H1 (cell line): Measurements from ENCODE around the gene TMEM178B. TPM values are rescaled to one million over a fixed set of nuclear protein-coding genes. Genes with fewer than 3 reads are reported as not detected.

ENCODE experiments used
- CTCF ChIA-PET: fragments of 300-600 bp; sonication (Branson Sonifier 250); formaldehyde crosslinking; loops from one replicate; lab custom pipeline; 2021; ENCODE audit not compliant: partially characterized antibody; lab: Charles Lee
- POLR2A ChIA-PET: fragments of 300-600 bp; sonication (Branson Sonifier 250); formaldehyde crosslinking; loops from one replicate; lab custom pipeline; 2021; ENCODE audit warnings: inconsistent platforms; ENCODE audit not compliant: partially characterized antibody; lab: Charles Lee
- DNase-seq, 2 experiments: peaks; one replicate each; pipeline versions ENCODE4 v3.0.0 to v3.0.0-alpha.2; 2010 to 2022; ENCODE audit warnings: low spot score in 2 of 2, low read depth in 1 of 2, mixed read lengths in 1 of 2
- FAIRE-seq: peaks from 2 replicates; lab custom pipeline; 2011; peaks lifted over from hg19 to GRCh38; lab: Jason Lieb, UNC
- H2AFZ ChIP-seq: 2 replicates; pipeline ENCODE4 v1.8.1; 2012; ENCODE audit warnings: low read length, inconsistent platforms
- H2AK5ac ChIP-seq: 2 replicates; pipeline ENCODE4 v1.6.1; 2013; ENCODE audit warnings: low read depth, low read length
- H2BK120ac ChIP-seq: replicated peaks from 2 replicates; pipeline ENCODE3; 2013; ENCODE audit warnings: low read depth, low read length, inconsistent platforms
- H2BK12ac ChIP-seq: 2 replicates; pipeline ENCODE4 v1.6.1; 2013; ENCODE audit warnings: low read depth, low read length
- H2BK15ac ChIP-seq: 2 replicates; pipeline ENCODE4 v1.6.1; 2013; ENCODE audit warnings: low read length
- H2BK20ac ChIP-seq: 2 replicates; pipeline ENCODE4 v1.6.1; 2013; ENCODE audit warnings: low read length
- H2BK5ac ChIP-seq: 2 replicates; pipeline ENCODE4 v1.6.1; 2013; ENCODE audit warnings: low read depth, low read length
- H3K14ac ChIP-seq: 2 replicates; pipeline ENCODE4 v1.6.1; 2013; ENCODE audit warnings: inconsistent platforms; ENCODE audit not compliant: insufficient read length
- H3K18ac ChIP-seq: 2 replicates; pipeline ENCODE4 v1.6.1; 2013; ENCODE audit warnings: low read length; ENCODE audit errors: extremely low read depth
- H3K23ac ChIP-seq: 2 replicates; pipeline ENCODE4 v1.6.1; 2013; ENCODE audit warnings: inconsistent platforms; ENCODE audit not compliant: insufficient read length
- H3K23me2 ChIP-seq: 2 replicates; pipeline ENCODE4 v1.6.1; 2013; ENCODE audit warnings: low read depth, low read length
- H3K27ac ChIP-seq: 2 replicates; pipeline ENCODE4 v1.6.1; 2011; ENCODE audit warnings: low read depth, low read length, inconsistent platforms
- H3K27me3 ChIP-seq, 4 experiments: replicated peaks in 1 of 4; 1 replicate in 1 of 4; 2 replicates in 3 of 4; pipeline versions ENCODE4 v1.6.1 to v1.8.1; 2011 to 2013; ENCODE audit warnings: low read length in 3 of 4, mild to moderate bottlenecking in 3 of 4, inconsistent platforms in 2 of 4, mixed read lengths in 2 of 4, moderate library complexity in 1 of 4; ENCODE audit not compliant: control insufficient read depth in 3 of 4, insufficient read depth in 3 of 4; ENCODE audit errors: extremely low read depth in 1 of 4
- H3K36me3 ChIP-seq, 4 experiments: 2 replicates each; pipeline versions ENCODE4 v1.6.1 to v1.8.1; 2011 to 2013; ENCODE audit warnings: mild to moderate bottlenecking in 4 of 4, low read length in 3 of 4, moderate library complexity in 2 of 4, control low read depth in 1 of 4, inconsistent platforms in 1 of 4; ENCODE audit not compliant: insufficient read depth in 4 of 4, control insufficient read depth in 2 of 4
- H3K4ac ChIP-seq: replicated peaks from 2 replicates; pipeline ENCODE3; 2013; ENCODE audit warnings: low read length, low read depth, mixed read lengths, inconsistent platforms; ENCODE audit not compliant: insufficient read length
- H3K4me1 ChIP-seq, 4 experiments: replicated peaks in 1 of 4; 1 replicate in 1 of 4; 2 replicates in 3 of 4; pipeline versions ENCODE4 v1.6.1 to v1.8.1; 2011 to 2013; ENCODE audit warnings: low read length in 3 of 4, inconsistent platforms in 2 of 4, mixed read lengths in 1 of 4; ENCODE audit not compliant: insufficient read depth in 4 of 4, control insufficient read depth in 3 of 4
- H3K4me2 ChIP-seq, 2 experiments: 2 replicates each; pipeline versions ENCODE4 v1.6.1 to v1.8.1; 2011 to 2013; ENCODE audit warnings: low read depth in 2 of 2, low read length in 2 of 2, control low read depth in 1 of 2, inconsistent platforms in 1 of 2, mild to moderate bottlenecking in 1 of 2; ENCODE audit not compliant: insufficient read depth in 1 of 2
- H3K4me3 ChIP-seq, 4 experiments: fragments of 200-600, 300-600 bp in 1 of 4; sonication (generic), shearing (Covaris generic), sonication (Bioruptor Twin) in 1 of 4; 2 replicates each; pipeline versions ENCODE4 v1.5.1 to v1.8.1; 2011 to 2016; ENCODE audit warnings: low read length in 4 of 4, low read depth in 3 of 4, control low read depth in 2 of 4, inconsistent platforms in 2 of 4, mild to moderate bottlenecking in 2 of 4, mixed read lengths in 1 of 4, moderate library complexity in 1 of 4; ENCODE audit not compliant: insufficient read depth in 2 of 4; ENCODE audit errors: extremely low read depth in 1 of 4
- H3K56ac ChIP-seq: replicated peaks from 2 replicates; pipeline ENCODE3; 2013; ENCODE audit warnings: low read depth, mild to moderate bottlenecking, mixed read lengths, low read length, inconsistent platforms; ENCODE audit not compliant: insufficient read length
- H3K79me1 ChIP-seq: 2 replicates; pipeline ENCODE4 v1.6.1; 2013; ENCODE audit warnings: low read depth, low read length, control low read depth
- H3K79me2 ChIP-seq, 2 experiments: 2 replicates each; pipeline versions ENCODE4 v1.6.1 to v1.8.1; 2012 to 2013; ENCODE audit warnings: low read length in 2 of 2, mild to moderate bottlenecking in 2 of 2, inconsistent platforms in 1 of 2; ENCODE audit not compliant: insufficient read depth in 2 of 2, control insufficient read depth in 1 of 2
- H3K9ac ChIP-seq, 4 experiments: replicated peaks in 1 of 4; 1 replicate in 1 of 4; 2 replicates in 3 of 4; pipeline versions ENCODE4 v1.6.1 to v1.8.1; 2011 to 2013; ENCODE audit warnings: low read depth in 3 of 4, low read length in 3 of 4, control low read depth in 2 of 4, mild to moderate bottlenecking in 2 of 4, moderate library complexity in 2 of 4, inconsistent platforms in 1 of 4; ENCODE audit errors: extremely low read depth in 1 of 4
- H3K9me3 ChIP-seq, 2 experiments: 2 replicates each; pipeline versions ENCODE4 v1.6.1 to v1.8.1; 2012 to 2013; ENCODE audit warnings: mild to moderate bottlenecking in 2 of 2, moderate library complexity in 2 of 2, control low read depth in 1 of 2, inconsistent platforms in 1 of 2, low read depth in 1 of 2, low read length in 1 of 2, mixed read lengths in 1 of 2; ENCODE audit not compliant: insufficient read depth in 2 of 2
- H4K20me1 ChIP-seq, 2 experiments: replicated peaks in 1 of 2; 2 replicates each; pipeline versions ENCODE3 to v1.8.1; 2011 to 2013; ENCODE audit warnings: inconsistent platforms in 2 of 2, low read length in 2 of 2, mild to moderate bottlenecking in 1 of 2; ENCODE audit not compliant: insufficient read depth in 2 of 2, control insufficient read depth in 1 of 2
- H4K5ac ChIP-seq: 2 replicates; pipeline ENCODE4 v1.6.1; 2013; ENCODE audit warnings: low read length, low read depth, mixed read lengths, inconsistent platforms; ENCODE audit not compliant: insufficient read length
- H4K8ac ChIP-seq: 2 replicates; pipeline ENCODE4 v1.8.0; 2013; ENCODE audit warnings: mild to moderate bottlenecking, moderate library complexity, low read length, inconsistent platforms; ENCODE audit not compliant: insufficient read depth; ENCODE audit errors: extremely low read depth
- H4K91ac ChIP-seq: replicated peaks from 2 replicates; pipeline ENCODE3; 2013; ENCODE audit warnings: low read length, mixed read lengths, inconsistent platforms; ENCODE audit not compliant: insufficient read length
- CREB1 ChIP-seq: IDR thresholded peaks from 2 replicates; pipeline ENCODE4 v1.6.1; 2012; ENCODE audit warnings: inconsistent platforms
- NRF1 ChIP-seq: IDR thresholded peaks from 2 replicates; pipeline ENCODE4 v1.6.1; 2011; ENCODE audit warnings: mild to moderate bottlenecking, low read depth, low read length, improper control_type of control experiment
- RFX5 ChIP-seq: IDR thresholded peaks from 2 replicates; pipeline ENCODE4 v1.6.1; 2011; ENCODE audit warnings: low read depth, low read length, improper control_type of control experiment, borderline replicate concordance
- SUZ12 ChIP-seq: fragments of 200-600 bp; sonication (generic); IDR thresholded peaks from 2 replicates; pipeline ENCODE4 v1.6.1; 2012; ENCODE audit warnings: mild to moderate bottlenecking, inconsistent platforms, low read length, moderate library complexity, mixed read lengths
- TBP ChIP-seq: IDR thresholded peaks from 2 replicates; pipeline ENCODE4 v1.6.1; 2011; ENCODE audit warnings: low read depth, low read length, improper control_type of control experiment
- WGBS, 2 experiments: shearing (Covaris generic) in 1 of 2; methylation state at CpG; one replicate each; pipeline versions ENCODE4 v1.1.6 to v1.1.7; 2013 to 2015; ENCODE audit warnings: low lambda C conversion rate in 2 of 2, mixed read lengths in 2 of 2, inconsistent platforms in 1 of 2, low coverage in 1 of 2, missing lambda C conversion rate in 1 of 2; ENCODE audit not compliant: insufficient replicate concordance in 2 of 2, insufficient coverage in 1 of 2, insufficient read length in 1 of 2; ENCODE audit errors: extremely low coverage in 1 of 2, missing lambda C conversion rate in 1 of 2; 5-methylcytosine and 5-hydroxymethylcytosine counted together
- polyA plus RNA-seq, 7 experiments: library from polyadenylated mRNA; depleted of rRNA in 3 of 7; stranded (reverse) in 5 of 7; unstranded in 2 of 7; fragments of >200 nt in 5 of 7; fragments of 200-250 nt in 2 of 7; gene quantifications; 1 replicate in 5 of 7; 2 replicates in 1 of 7; 4 replicates in 1 of 7; pipeline versions ENCODE4 v1.2.1 to v1.2.3, GENCODE V29; 2011 to 2013; ENCODE audit warnings: missing spikeins in 2 of 7, mixed read lengths in 2 of 7
- total RNA-seq: library from RNA; stranded (reverse); fragmentation: NEBNext Ultra II Directional; extraction: Animal tissue kit (Norgen Biotek cat#: 25700); gene quantifications from 2 replicates; pipeline ENCODE4 v1.2.1, GENCODE V29; 2021

TMEM178B gene
- total and polyA plus RNA-seq, 2 of the 8 experiments (the other 6 are each of a cell fraction or from before 2014, with no cell fraction given) = 5.3 to 18.1 TPM

- no peak overlapping the region for H3K18ac ChIP-seq
- peaks cover 0 to 3% of the 10 kb centered on the region in 2 experiments; a peak in 1 of 4 replicates for H3K9me3 ChIP-seq
- ChIA-PET CTCF (interaction anchor here (0.7 to 1.3 kb wide), 2 partner anchors 102 to 145 kb away, joined by 3 to 4 read pairs; partner anchors contain the start of gene MRPS33), POLR2A (no interaction called here)
- H3K56ac ChIP-seq = no peak overlapping the region
- WGBS, 2 experiments = 95% methylated on average over 7 of the region's 7 CpGs; no CpG with 5 or more reads in 1 of the 2 experiments
- H3K4me1 ChIP-seq = no peaks in the 10 kb centered on the region; a peak in 1 of 7 replicates
- H4K8ac ChIP-seq = no peak overlapping the region
- no peak overlapping the region for H3K14ac ChIP-seq
- H3K23me2 ChIP-seq = peaks cover 2% of the 10 kb centered on the region; the same call in 1 of the 2 replicates
- no peak overlapping the region for H4K91ac ChIP-seq
- no peak overlapping the region for H2AFZ ChIP-seq
- no peak overlapping the region for H3K9ac ChIP-seq
- DNase-seq (no peak), FAIRE-seq (no peak)
- H3K27ac ChIP-seq = no peak overlapping the region
- H3K4ac ChIP-seq = no peak overlapping the region
- H2AK5ac ChIP-seq = no peak overlapping the region
- no peak overlapping the region for H4K5ac ChIP-seq
- H3K79me1 ChIP-seq = peaks cover 7% of the 10 kb centered on the region
- no peak overlapping the region for H2BK12ac ChIP-seq
- no peak overlapping the region for H2BK15ac ChIP-seq
- no peak overlapping the region for H3K4me3 ChIP-seq
- H2BK120ac ChIP-seq = no peak overlapping the region
- no peak overlapping the region for H3K23ac ChIP-seq
- H4K20me1 ChIP-seq = peaks cover 0 to 2% of the 10 kb centered on the region in 2 experiments
- 0 out of 2 replicates have a peak overlapping the region, but pooled peaks have one; percentile 61 for H2BK20ac ChIP-seq
- H2BK5ac ChIP-seq = peak overlapping the region; percentile 40; the same call in 1 of the 2 replicates
- no peaks in the 10 kb centered on the region for H3K79me2 ChIP-seq
- no peaks in the 10 kb centered on the region for H3K27me3 ChIP-seq
- no peaks in the 10 kb centered on the region for H3K36me3 ChIP-seq
- H3K4me2 ChIP-seq = no peak overlapping the region
- TF ChIP-seq RFX5 = no peak
- TF ChIP-seq SUZ12 = no peak
- no peak for TF ChIP-seq NRF1
- no peak for TF ChIP-seq CREB1
- TF ChIP-seq TBP = no peak
These were observed 86.5 kb downstream of the TMEM178B start for GRCh38 chr7:141160246-141160860.
